Activated CD4-positive, alpha-beta memory T cell treated with anti-CD3 and anti-CD28 coated beads for 36 hours (primary cell): ENCODE results near the gene FMN1. TPM values are rescaled to one million over a fixed set of nuclear protein-coding genes. Genes with fewer than 3 reads are reported as not detected.
"Not testable (repeated sequence)": the region's sequence is repeated elsewhere in the genome, so short reads cannot be mapped to it uniquely, and the experiment has no call there.

ENCODE experiments used
- CTCF ChIA-PET: fragments of 350-600 bp; sonication (Branson Sonifier 250); formaldehyde crosslinking; loops from one replicate; lab custom pipeline; 2021; ENCODE audit warnings: antibody characterized with exemption, inconsistent platforms; lab: Charles Lee
- POLR2A ChIA-PET: fragments of 350-600 bp; sonication (Branson Sonifier 250); formaldehyde crosslinking; loops from one replicate; lab custom pipeline; 2021; ENCODE audit warnings: antibody characterized with exemption; lab: Charles Lee
- DNase-seq: peaks from one replicate; pipeline ENCODE4 v3.0.0-alpha.2; 2020
- H3K27ac Mint-ChIP-seq: one replicate; pipeline ENCODE4 v1.8.0; 2021; ENCODE audit warnings: mixed read lengths
- H3K27me3 Mint-ChIP-seq: one replicate; pipeline ENCODE4 v1.8.0; 2021; ENCODE audit warnings: mixed read lengths
- H3K36me3 Mint-ChIP-seq: one replicate; pipeline ENCODE4 v1.8.0; 2021; ENCODE audit warnings: mixed read lengths
- H3K4me1 Mint-ChIP-seq: one replicate; pipeline ENCODE4 v1.8.0; 2021; ENCODE audit warnings: low read depth, mixed read lengths
- H3K4me3 Mint-ChIP-seq: one replicate; pipeline ENCODE4 v1.8.0; 2021; ENCODE audit warnings: mild to moderate bottlenecking, mixed read lengths
- H3K9me3 Mint-ChIP-seq: one replicate; pipeline ENCODE4 v1.8.0; 2021; ENCODE audit warnings: mixed read lengths
- intact Hi-C: fragments of 100-400 bp; cut with micrococcal nuclease; formaldehyde crosslinking; loops from one replicate; pipeline ENCODE4 v1.15.1; 2023
- total RNA-seq, 2 experiments: library from RNA; stranded (reverse); gene quantifications; one replicate each; pipeline ENCODE4 v1.2.3, GENCODE V29; 2021

Gene FMN1
- total RNA-seq, 2 experiments from 2014 or later, result 0.05 TPM; not detected in 1

- Mint-ChIP-seq H3K4me3 (no peak overlapping the region), H3K36me3 (no peaks in the 10 kb centered on the region), H3K4me1 (no peaks in the 10 kb centered on the region)
Observed at GRCh38 chr15:32857732-32858131, 336.8 kb downstream of the FMN1 start.

GRCh38 chr15:32856753-32857152, 337.8 kb downstream of the FMN1 start:
- no peaks in the 10 kb centered on the region for H3K9me3 Mint-ChIP-seq
- intact Hi-C loops, result no loop called here
- CTCF ChIA-PET, result no interaction called here
- H3K4me3 Mint-ChIP-seq, result no peak overlapping the region
- H3K27ac Mint-ChIP-seq, result no peak overlapping the region
- H3K36me3 Mint-ChIP-seq, result no peaks in the 10 kb centered on the region
- H3K27me3 Mint-ChIP-seq, result peaks cover 1% of the 10 kb centered on the region
- POLR2A ChIA-PET, result no interaction called here
- DNase-seq, result no peak
- H3K4me1 Mint-ChIP-seq, result no peaks in the 10 kb centered on the region

More at GRCh38 chr15:32857732-32858131, 336.8 kb downstream of the FMN1 start:
- H3K27me3 Mint-ChIP-seq, result peaks cover under 1% of the 10 kb centered on the region
- intact Hi-C loops, result no loop called here
- no peak for DNase-seq
- CTCF ChIA-PET, result no interaction called here
- no peak overlapping the region for H3K27ac Mint-ChIP-seq
- no peaks in the 10 kb centered on the region for H3K9me3 Mint-ChIP-seq
- POLR2A ChIA-PET, result no interaction called here

- Mint-ChIP-seq H3K9me3 (no peaks in the 10 kb centered on the region), H3K27me3 (peaks cover 1% of the 10 kb centered on the region), H3K4me1 (no peaks in the 10 kb centered on the region), H3K4me3 (no peak overlapping the region), H3K27ac (no peak overlapping the region), H3K36me3 (no peaks in the 10 kb centered on the region)
- POLR2A ChIA-PET, result no interaction called here
- CTCF ChIA-PET, result no interaction called here
- intact Hi-C loops, result no loop called here
- DNase-seq, result no peak
Observed at GRCh38 chr15:32855942-32856341, 338.6 kb downstream of the FMN1 start.

GRCh38 chr15:32853592-32853991, 340.9 kb downstream of the FMN1 start:
- POLR2A ChIA-PET, result no interaction called here
- H3K4me1 Mint-ChIP-seq, result no peaks in the 10 kb centered on the region
- no peak overlapping the region for H3K4me3 Mint-ChIP-seq
- CTCF ChIA-PET, result interaction anchor here (0.7 kb wide), 2 partner anchors 9 to 193 kb away, joined by 3 read pairs; no protein-coding TSS in a partner anchor
- no peaks in the 10 kb centered on the region for H3K9me3 Mint-ChIP-seq
- DNase-seq, result no peak
- H3K36me3 Mint-ChIP-seq, result no peaks in the 10 kb centered on the region
- H3K27me3 Mint-ChIP-seq, result peaks cover 1% of the 10 kb centered on the region
- H3K27ac Mint-ChIP-seq, result no peak overlapping the region
- intact Hi-C loops, result no loop called here

- H3K36me3 Mint-ChIP-seq, result no peaks in the 10 kb centered on the region
- ChIA-PET CTCF (no interaction called here), POLR2A (no interaction called here)
- no peaks in the 10 kb centered on the region for H3K9me3 Mint-ChIP-seq
- intact Hi-C loops, result no loop called here
- H3K27ac Mint-ChIP-seq, result no peak overlapping the region
- H3K4me1 Mint-ChIP-seq, result no peaks in the 10 kb centered on the region
- H3K4me3 Mint-ChIP-seq, result no peak overlapping the region
- peaks cover 1% of the 10 kb centered on the region for H3K27me3 Mint-ChIP-seq
- DNase-seq, result no peak
Observed at GRCh38 chr15:32852771-32853170, 341.7 kb downstream of the FMN1 start.

GRCh38 chr15:32852017-32852416, 342.5 kb downstream of the FMN1 start:
- CTCF ChIA-PET, result interaction anchor here (1.1 kb wide), 1 partner anchor 37 kb away, joined by 3 read pairs; no protein-coding TSS in a partner anchor
- Mint-ChIP-seq H3K27ac (no peak overlapping the region), H3K27me3 (peaks cover 1% of the 10 kb centered on the region), H3K4me3 (no peak overlapping the region), H3K4me1 (no peaks in the 10 kb centered on the region), H3K36me3 (no peaks in the 10 kb centered on the region), H3K9me3 (no peaks in the 10 kb centered on the region)
- DNase-seq, result no peak
- intact Hi-C loops, result no loop called here
- POLR2A ChIA-PET, result no interaction called here

GRCh38 chr15:32851572-32851971, 342.9 kb downstream of the FMN1 start:
- Mint-ChIP-seq H3K4me3 (no peak overlapping the region), H3K27me3 (peaks cover 1% of the 10 kb centered on the region), H3K36me3 (no peaks in the 10 kb centered on the region), H3K4me1 (no peaks in the 10 kb centered on the region), H3K27ac (no peak overlapping the region), H3K9me3 (no peaks in the 10 kb centered on the region)
- intact Hi-C loops, result no loop called here
- DNase-seq, result no peak
- ChIA-PET CTCF (interaction anchor here (1.1 kb wide), 1 partner anchor 36 kb away, joined by 3 read pairs; no protein-coding TSS in a partner anchor), POLR2A (no interaction called here)

- H3K27ac Mint-ChIP-seq, result no peak overlapping the region
- H3K9me3 Mint-ChIP-seq, result peaks cover 3% of the 10 kb centered on the region
- no peak overlapping the region for H3K4me3 Mint-ChIP-seq
- no peak for DNase-seq
- no peaks in the 10 kb centered on the region for H3K4me1 Mint-ChIP-seq
- peaks cover 1% of the 10 kb centered on the region for H3K27me3 Mint-ChIP-seq
- intact Hi-C loops, result loop anchor here (10.0 kb wide), 1 partner anchor 145 kb away; no protein-coding TSS in a partner anchor
- ChIA-PET CTCF (no interaction called here), POLR2A (no interaction called here)
- no peaks in the 10 kb centered on the region for H3K36me3 Mint-ChIP-seq
Observed at GRCh38 chr15:32849769-32850668, 344.5 kb downstream of the FMN1 start.

GRCh38 chr15:32846671-32847070, 347.8 kb downstream of the FMN1 start:
- H3K9me3 Mint-ChIP-seq, H3K27me3 Mint-ChIP-seq, DNase-seq, H3K36me3 Mint-ChIP-seq, H3K4me1 Mint-ChIP-seq, POLR2A ChIA-PET, H3K4me3 Mint-ChIP-seq, H3K27ac Mint-ChIP-seq: not testable (repeated sequence)
- CTCF ChIA-PET, result interaction anchor here (1.7 kb wide), 1 partner anchor 10 kb away, joined by 6 read pairs; no protein-coding TSS in a partner anchor
- intact Hi-C loops, result loop anchor here (10.0 kb wide), 1 partner anchor 148 kb away; no protein-coding TSS in a partner anchor

- ChIA-PET CTCF (interaction anchor here (0.6 to 2.2 kb wide), 10 partner anchors 10 to 693 kb away, joined by 3 to 14 read pairs (median 3); no protein-coding TSS in a partner anchor), POLR2A (no interaction called here)
- H3K36me3 Mint-ChIP-seq, result no peaks in the 10 kb centered on the region
- intact Hi-C loops, result loop anchor here (10.0 kb wide), 1 partner anchor 151 kb away; no protein-coding TSS in a partner anchor
- H3K27ac Mint-ChIP-seq, result no peak overlapping the region
- DNase-seq, result no peak
- H3K9me3 Mint-ChIP-seq, result peaks cover 3% of the 10 kb centered on the region
- H3K4me3 Mint-ChIP-seq, result no peak overlapping the region
- H3K4me1 Mint-ChIP-seq, result no peaks in the 10 kb centered on the region
- H3K27me3 Mint-ChIP-seq, result peaks cover 3% of the 10 kb centered on the region
Observed at GRCh38 chr15:32844118-32844711, 350.3 kb downstream of the FMN1 start.

GRCh38 chr15:32843219-32843815, 351.2 kb downstream of the FMN1 start:
- intact Hi-C loops, result loop anchor here (10.0 kb wide), 1 partner anchor 151 kb away; no protein-coding TSS in a partner anchor
- H3K27ac Mint-ChIP-seq, result no peak overlapping the region

GRCh38 chr15:32842081-32842480, 352.4 kb downstream of the FMN1 start:
- Mint-ChIP-seq H3K4me1 (no peaks in the 10 kb centered on the region), H3K27me3 (peaks cover 3% of the 10 kb centered on the region), H3K36me3 (no peaks in the 10 kb centered on the region), H3K27ac (no peak overlapping the region), H3K9me3 (peaks cover 3% of the 10 kb centered on the region), H3K4me3 (no peak overlapping the region)
- ChIA-PET POLR2A (no interaction called here), CTCF (no interaction called here)
- intact Hi-C loops, result loop anchor here (10.0 kb wide), 1 partner anchor 153 kb away; no protein-coding TSS in a partner anchor
- no peak for DNase-seq

More at GRCh38 chr15:32843219-32843815, 351.2 kb downstream of the FMN1 start:
- Mint-ChIP-seq H3K4me3 (no peak overlapping the region), H3K4me1 (no peaks in the 10 kb centered on the region), H3K27me3 (peaks cover 3% of the 10 kb centered on the region), H3K9me3 (peaks cover 3% of the 10 kb centered on the region), H3K36me3 (no peaks in the 10 kb centered on the region)
- ChIA-PET CTCF (interaction anchor here (0.6 to 2.2 kb wide), 7 partner anchors 10 to 694 kb away, joined by 3 to 14 read pairs (median 3); no protein-coding TSS in a partner anchor), POLR2A (no interaction called here)
- no peak for DNase-seq
